WTC11 (cell line): ENCODE results near the gene PHKA2.

Experiments
- CREM ChIP-seq: sonication (generic); formaldehyde crosslinking; IDR thresholded peaks from 2 replicates; pipeline ENCODE4 v1.8.1; 2022; ENCODE audit warnings: mild to moderate bottlenecking, missing genetic modification reagents, moderate library complexity
- TEAD4 ChIP-seq: sonication (generic); formaldehyde crosslinking; IDR thresholded peaks from 2 replicates; pipeline ENCODE4 v1.8.0; 2022; ENCODE audit warnings: mild to moderate bottlenecking, missing genetic modification reagents
- ZBTB21 ChIP-seq: sonication (generic); formaldehyde crosslinking; IDR thresholded peaks from 2 replicates; pipeline ENCODE4 v1.8.1; 2023; ENCODE audit warnings: mild to moderate bottlenecking, missing genetic modification reagents, borderline replicate concordance
- ZNF423 ChIP-seq: fragments of 250-450 bp; sonication (Bioruptor Pico); IDR thresholded peaks from 2 replicates; pipeline ENCODE4 v2.1.2; 2022; ENCODE audit warnings: mild to moderate bottlenecking, moderate library complexity
- ZNF671 ChIP-seq: fragments of 250-450 bp; sonication (Bioruptor Pico); IDR thresholded peaks from 2 replicates; pipeline ENCODE4 v1.8.0; 2021; ENCODE audit warnings: mild to moderate bottlenecking
- TF ChIP-seq, protein P1 (sequence below): sonication (generic); formaldehyde crosslinking; IDR thresholded peaks from 2 replicates; pipeline ENCODE4 v1.8.1; 2023; ENCODE audit warnings: mild to moderate bottlenecking, missing genetic modification reagents, moderate library complexity
- TF ChIP-seq, protein P2 (sequence below): fragments of 200-600 bp; IDR thresholded peaks from 2 replicates; pipeline ENCODE4 v1.8.0; 2022; ENCODE audit warnings: antibody characterized with exemption

DNA sequence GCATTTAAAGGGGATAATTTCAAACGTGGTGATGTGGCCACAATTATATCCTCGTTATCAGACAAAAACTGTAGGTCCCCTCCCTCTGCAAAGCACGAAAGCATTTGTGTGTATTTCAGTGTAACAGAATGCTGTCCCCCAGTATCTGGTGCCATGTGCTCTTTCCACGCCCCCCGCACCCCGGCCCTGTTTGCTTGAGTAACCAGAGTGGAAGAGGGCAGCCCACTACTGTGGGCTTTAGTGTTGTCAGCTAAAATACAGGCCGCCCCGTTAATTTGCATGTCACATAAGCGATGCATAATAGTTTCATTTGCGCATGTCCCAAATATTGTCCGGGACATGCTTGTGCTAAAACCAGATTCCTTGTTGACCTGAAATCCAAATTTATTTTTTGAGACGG lies 110.1 kb downstream of the PHKA2 start:
- TF ChIP-seq, protein P1, sequence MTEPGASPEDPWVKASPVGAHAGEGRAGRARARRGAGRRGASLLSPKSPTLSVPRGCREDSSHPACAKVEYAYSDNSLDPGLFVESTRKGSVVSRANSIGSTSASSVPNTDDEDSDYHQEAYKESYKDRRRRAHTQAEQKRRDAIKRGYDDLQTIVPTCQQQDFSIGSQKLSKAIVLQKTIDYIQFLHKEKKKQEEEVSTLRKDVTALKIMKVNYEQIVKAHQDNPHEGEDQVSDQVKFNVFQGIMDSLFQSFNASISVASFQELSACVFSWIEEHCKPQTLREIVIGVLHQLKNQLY (CRISPR knock-in tag), result no peak
- TF ChIP-seq CREM (CRISPR knock-in tag) (no peak), ZBTB21 (CRISPR knock-in tag) (no peak), TEAD4 (CRISPR knock-in tag) (no peak), ZNF671 (no peak), ZNF423 (CRISPR knock-in tag) (no peak)
- TF ChIP-seq, protein P2, sequence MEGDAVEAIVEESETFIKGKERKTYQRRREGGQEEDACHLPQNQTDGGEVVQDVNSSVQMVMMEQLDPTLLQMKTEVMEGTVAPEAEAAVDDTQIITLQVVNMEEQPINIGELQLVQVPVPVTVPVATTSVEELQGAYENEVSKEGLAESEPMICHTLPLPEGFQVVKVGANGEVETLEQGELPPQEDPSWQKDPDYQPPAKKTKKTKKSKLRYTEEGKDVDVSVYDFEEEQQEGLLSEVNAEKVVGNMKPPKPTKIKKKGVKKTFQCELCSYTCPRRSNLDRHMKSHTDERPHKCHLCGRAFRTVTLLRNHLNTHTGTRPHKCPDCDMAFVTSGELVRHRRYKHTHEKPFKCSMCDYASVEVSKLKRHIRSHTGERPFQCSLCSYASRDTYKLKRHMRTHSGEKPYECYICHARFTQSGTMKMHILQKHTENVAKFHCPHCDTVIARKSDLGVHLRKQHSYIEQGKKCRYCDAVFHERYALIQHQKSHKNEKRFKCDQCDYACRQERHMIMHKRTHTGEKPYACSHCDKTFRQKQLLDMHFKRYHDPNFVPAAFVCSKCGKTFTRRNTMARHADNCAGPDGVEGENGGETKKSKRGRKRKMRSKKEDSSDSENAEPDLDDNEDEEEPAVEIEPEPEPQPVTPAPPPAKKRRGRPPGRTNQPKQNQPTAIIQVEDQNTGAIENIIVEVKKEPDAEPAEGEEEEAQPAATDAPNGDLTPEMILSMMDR, result no peak
